K562 (cell line): ENCODE data around the gene SH3BP2. TPM values are rescaled to one million over a fixed set of nuclear protein-coding genes. Genes with fewer than 3 reads are reported as not detected.

ENCODE experiments used
- BRF1 ChIP-seq: IDR thresholded peaks from 3 replicates; pipeline ENCODE4 v1.6.1; 2011; ENCODE audit warnings: borderline replicate concordance, mild to moderate bottlenecking; ENCODE audit not compliant: insufficient read length; ENCODE audit errors: extremely low read depth
- COPS2 ChIP-seq: fragments of 450-650 bp; conservative IDR thresholded peaks from 2 replicates; pipeline ENCODE4 v1.6.1; 2016; ENCODE audit warnings: mild to moderate bottlenecking, moderate library complexity
- GATAD2B ChIP-seq: fragments of 450-650 bp; IDR thresholded peaks from 2 replicates; pipeline ENCODE4 v1.6.1; 2017; ENCODE audit warnings: mild to moderate bottlenecking, borderline replicate concordance
- GTF2A2 ChIP-seq: IDR thresholded peaks from 2 replicates; pipeline ENCODE4 v1.6.1; 2016; ENCODE audit warnings: mild to moderate bottlenecking, missing genetic modification characterization, missing compliant biosample characterization
- L3MBTL2 ChIP-seq: fragments of 450-650 bp; IDR thresholded peaks from 2 replicates; pipeline ENCODE4 v1.6.1; 2016; ENCODE audit warnings: mild to moderate bottlenecking, moderate library complexity
- MCM5 ChIP-seq: fragments of 450-650 bp; IDR thresholded peaks from 2 replicates; pipeline ENCODE4 v1.6.1; 2016; ENCODE audit warnings: low read depth
- NELFE ChIP-seq: IDR thresholded peaks from 2 replicates; pipeline ENCODE4 v1.6.1; 2011; ENCODE audit warnings: mild to moderate bottlenecking; ENCODE audit not compliant: insufficient read depth, insufficient read length
- NFE2 ChIP-seq: IDR thresholded peaks from 2 replicates; pipeline ENCODE4 v1.6.1; 2014; ENCODE audit warnings: antibody characterized with exemption, low read depth
- POLR2G ChIP-seq: fragments of 200-400 bp; formaldehyde crosslinking; IDR thresholded peaks from 2 replicates; pipeline ENCODE4 v1.6.1; 2017; ENCODE audit warnings: low read depth, mild to moderate bottlenecking, antibody characterized with exemption, low read length, moderate library complexity
- RBM39 ChIP-seq: fragments of 200-400 bp; formaldehyde crosslinking; optimal IDR thresholded peaks from 2 replicates; pipeline ENCODE3; 2018; ENCODE audit warnings: low read depth, low read length
- SP2 ChIP-seq: IDR thresholded peaks from 2 replicates; pipeline ENCODE4 v1.6.1; 2011; ENCODE audit warnings: mild to moderate bottlenecking, low read depth, low read length, moderate library complexity; ENCODE audit not compliant: poor library complexity, severe bottlenecking; ENCODE audit errors: extremely low read depth
- SRF ChIP-seq, 2 experiments: fragments of 250-450, 450-650 bp in 1 of 2; sonication (Bioruptor Pico) in 1 of 2; sonication (generic) in 1 of 2; formaldehyde crosslinking; IDR thresholded peaks; 2 replicates each; pipeline versions ENCODE4 v1.5.0 to v1.5.1; 2020 to 2022; ENCODE audit warnings: mild to moderate bottlenecking in 1 of 2, missing genetic modification reagents in 1 of 2
- ZNF239 ChIP-seq: fragments of 250-450 bp; sonication (Bioruptor Pico); IDR thresholded peaks from 2 replicates; pipeline ENCODE4 v1.4.0; 2020; ENCODE audit warnings: mild to moderate bottlenecking
- ZNF41 ChIP-seq: fragments of 250-450 bp; sonication (Bioruptor Pico); conservative IDR thresholded peaks from 2 replicates; pipeline ENCODE4 v1.4.0; 2020; ENCODE audit warnings: mild to moderate bottlenecking
- ZNF785 ChIP-seq: fragments of 250-450 bp; sonication (Bioruptor Pico); IDR thresholded peaks from 2 replicates; pipeline ENCODE4 v1.4.0; 2020; ENCODE audit warnings: mild to moderate bottlenecking
- polyA plus RNA-seq, 8 experiments: library from polyadenylated mRNA; depleted of rRNA in 4 of 8; stranded (reverse) in 5 of 8; unstranded in 3 of 8; fragments of >200 nt; fragmentation: Nextera tagmentation in 2 of 8; fragmentation: Illumina TruSeq in 1 of 8; extraction: Ambion mirVana in 2 of 8; extraction: Trizol in 1 of 8; gene quantifications; 2 replicates each; pipeline versions ENCODE4 v1.2.1 to v1.2.3, GENCODE V29; 2011 to 2014; ENCODE audit warnings: inconsistent platforms in 1 of 8, missing spikeins in 1 of 8
- total RNA-seq, 7 experiments: library from RNA; depleted of rRNA in 6 of 7; stranded (reverse); fragments of >200 nt in 6 of 7; fragmentation: Illumina TruSeq in 2 of 7; extraction: Trizol in 2 of 7; gene quantifications; 2 replicates each; pipeline versions ENCODE4 v1.2.1 to v1.2.3, GENCODE V29; 2011 to 2021; ENCODE audit warnings: low replicate concordance in 1 of 7
- TF ChIP-seq, protein P1 (sequence below): fragments of 150-350 bp; conservative IDR thresholded peaks from 2 replicates; pipeline ENCODE4 v1.6.1; 2014; ENCODE audit warnings: low read length
- TF ChIP-seq, protein P2 (sequence below): fragments of 200-800 bp; sonication (Bioruptor generic); IDR thresholded peaks from 2 replicates; pipeline ENCODE4 v1.6.1; 2017; ENCODE audit warnings: missing genetic modification characterization, missing compliant biosample characterization
- TF ChIP-seq, protein P3 (sequence below): fragments of 250-450 bp; sonication (Bioruptor Pico); IDR thresholded peaks from 2 replicates; pipeline ENCODE4 v1.5.0; 2021
- TF ChIP-seq, protein P4 (sequence below): sonication (generic); formaldehyde crosslinking; IDR thresholded peaks from 2 replicates; pipeline ENCODE4 v1.8.0; 2023; ENCODE audit warnings: mild to moderate bottlenecking, missing genetic modification reagents

The SH3BP2 gene
- total and polyA plus RNA-seq, 9 of the 15 experiments (the other 6 are each of a cell fraction or from before 2014, with no cell fraction given), result 0.34 to 16.0 (median 5.1) TPM

DNA sequence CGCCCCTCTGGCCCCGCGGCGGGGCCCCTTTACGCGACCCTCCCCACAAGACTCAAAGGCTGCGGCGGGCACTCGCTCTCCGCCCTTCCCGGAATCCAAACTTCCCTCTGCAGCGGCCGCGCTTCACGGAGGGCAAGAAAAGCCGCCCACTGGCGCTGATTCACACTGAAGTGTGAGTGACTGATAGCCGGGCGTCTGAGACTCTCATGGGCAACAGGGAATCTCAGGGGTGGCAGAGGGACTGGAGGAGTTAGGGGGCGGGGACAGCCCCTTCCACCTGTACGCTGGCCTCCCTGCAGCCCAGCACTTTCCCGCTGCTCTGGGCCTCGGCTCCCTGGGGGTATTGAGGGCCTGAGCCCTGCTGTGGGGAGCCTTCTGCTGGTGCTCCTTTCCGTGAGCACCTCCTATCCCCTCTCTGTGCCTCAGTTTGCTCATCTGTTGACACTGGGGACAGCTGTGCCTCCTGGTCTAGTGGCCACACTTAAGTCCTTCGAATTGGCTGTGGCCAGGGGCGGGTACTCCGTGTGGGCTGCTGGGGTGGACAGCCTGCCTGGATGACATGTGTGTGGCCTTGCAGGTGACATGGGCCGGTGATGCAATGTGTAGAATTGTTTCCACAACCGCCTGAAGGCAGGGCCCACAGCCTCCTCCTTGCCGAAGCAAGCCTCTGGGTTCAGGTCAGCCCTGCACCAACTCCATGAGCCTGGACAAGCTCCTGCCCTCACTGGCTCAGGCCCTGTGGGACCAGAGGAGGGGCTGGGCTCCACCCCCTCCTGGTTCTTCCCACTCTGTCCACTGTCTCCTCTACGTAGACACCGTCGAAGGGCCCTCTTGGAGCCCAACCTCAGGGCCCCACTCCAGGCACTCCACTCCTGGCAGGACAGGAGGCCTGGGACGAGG, 951 bp downstream of the SH3BP2 start (continued):
- TF ChIP-seq, protein P1, sequence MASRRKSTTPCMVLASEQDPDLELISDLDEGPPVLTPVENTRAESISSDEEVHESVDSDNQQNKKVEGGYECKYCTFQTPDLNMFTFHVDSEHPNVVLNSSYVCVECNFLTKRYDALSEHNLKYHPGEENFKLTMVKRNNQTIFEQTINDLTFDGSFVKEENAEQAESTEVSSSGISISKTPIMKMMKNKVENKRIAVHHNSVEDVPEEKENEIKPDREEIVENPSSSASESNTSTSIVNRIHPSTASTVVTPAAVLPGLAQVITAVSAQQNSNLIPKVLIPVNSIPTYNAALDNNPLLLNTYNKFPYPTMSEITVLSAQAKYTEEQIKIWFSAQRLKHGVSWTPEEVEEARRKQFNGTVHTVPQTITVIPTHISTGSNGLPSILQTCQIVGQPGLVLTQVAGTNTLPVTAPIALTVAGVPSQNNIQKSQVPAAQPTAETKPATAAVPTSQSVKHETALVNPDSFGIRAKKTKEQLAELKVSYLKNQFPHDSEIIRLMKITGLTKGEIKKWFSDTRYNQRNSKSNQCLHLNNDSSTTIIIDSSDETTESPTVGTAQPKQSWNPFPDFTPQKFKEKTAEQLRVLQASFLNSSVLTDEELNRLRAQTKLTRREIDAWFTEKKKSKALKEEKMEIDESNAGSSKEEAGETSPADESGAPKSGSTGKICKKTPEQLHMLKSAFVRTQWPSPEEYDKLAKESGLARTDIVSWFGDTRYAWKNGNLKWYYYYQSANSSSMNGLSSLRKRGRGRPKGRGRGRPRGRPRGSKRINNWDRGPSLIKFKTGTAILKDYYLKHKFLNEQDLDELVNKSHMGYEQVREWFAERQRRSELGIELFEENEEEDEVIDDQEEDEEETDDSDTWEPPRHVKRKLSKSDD, result no peak
- no peak for TF ChIP-seq ZNF239 (CRISPR knock-in tag)
- no peak for TF ChIP-seq RBM39
- TF ChIP-seq, protein P2, sequence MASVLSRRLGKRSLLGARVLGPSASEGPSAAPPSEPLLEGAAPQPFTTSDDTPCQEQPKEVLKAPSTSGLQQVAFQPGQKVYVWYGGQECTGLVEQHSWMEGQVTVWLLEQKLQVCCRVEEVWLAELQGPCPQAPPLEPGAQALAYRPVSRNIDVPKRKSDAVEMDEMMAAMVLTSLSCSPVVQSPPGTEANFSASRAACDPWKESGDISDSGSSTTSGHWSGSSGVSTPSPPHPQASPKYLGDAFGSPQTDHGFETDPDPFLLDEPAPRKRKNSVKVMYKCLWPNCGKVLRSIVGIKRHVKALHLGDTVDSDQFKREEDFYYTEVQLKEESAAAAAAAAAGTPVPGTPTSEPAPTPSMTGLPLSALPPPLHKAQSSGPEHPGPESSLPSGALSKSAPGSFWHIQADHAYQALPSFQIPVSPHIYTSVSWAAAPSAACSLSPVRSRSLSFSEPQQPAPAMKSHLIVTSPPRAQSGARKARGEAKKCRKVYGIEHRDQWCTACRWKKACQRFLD (CRISPR knock-in tag), result no peak
- TF ChIP-seq POLR2G, result peak; percentile 56
- peak; percentile 86 for TF ChIP-seq L3MBTL2
- no peak for TF ChIP-seq NELFE
- no peak for TF ChIP-seq NFE2
- TF ChIP-seq ZNF41, result no peak
- TF ChIP-seq SP2, result no peak
- TF ChIP-seq, protein P3, sequence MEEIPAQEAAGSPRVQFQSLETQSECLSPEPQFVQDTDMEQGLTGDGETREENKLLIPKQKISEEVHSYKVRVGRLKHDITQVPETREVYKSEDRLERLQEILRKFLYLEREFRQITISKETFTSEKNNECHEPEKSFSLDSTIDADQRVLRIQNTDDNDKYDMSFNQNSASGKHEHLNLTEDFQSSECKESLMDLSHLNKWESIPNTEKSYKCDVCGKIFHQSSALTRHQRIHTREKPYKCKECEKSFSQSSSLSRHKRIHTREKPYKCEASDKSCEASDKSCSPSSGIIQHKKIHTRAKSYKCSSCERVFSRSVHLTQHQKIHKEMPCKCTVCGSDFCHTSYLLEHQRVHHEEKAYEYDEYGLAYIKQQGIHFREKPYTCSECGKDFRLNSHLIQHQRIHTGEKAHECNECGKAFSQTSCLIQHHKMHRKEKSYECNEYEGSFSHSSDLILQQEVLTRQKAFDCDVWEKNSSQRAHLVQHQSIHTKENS, result no peak
- no peak for TF ChIP-seq GATAD2B
- no peak for TF ChIP-seq ZNF785 (CRISPR knock-in tag)
- no peak for TF ChIP-seq GTF2A2 (tag)
- no peak for TF ChIP-seq MCM5
- TF ChIP-seq COPS2, result no peak
- TF ChIP-seq BRF1, result no peak
- TF ChIP-seq, protein P4, sequence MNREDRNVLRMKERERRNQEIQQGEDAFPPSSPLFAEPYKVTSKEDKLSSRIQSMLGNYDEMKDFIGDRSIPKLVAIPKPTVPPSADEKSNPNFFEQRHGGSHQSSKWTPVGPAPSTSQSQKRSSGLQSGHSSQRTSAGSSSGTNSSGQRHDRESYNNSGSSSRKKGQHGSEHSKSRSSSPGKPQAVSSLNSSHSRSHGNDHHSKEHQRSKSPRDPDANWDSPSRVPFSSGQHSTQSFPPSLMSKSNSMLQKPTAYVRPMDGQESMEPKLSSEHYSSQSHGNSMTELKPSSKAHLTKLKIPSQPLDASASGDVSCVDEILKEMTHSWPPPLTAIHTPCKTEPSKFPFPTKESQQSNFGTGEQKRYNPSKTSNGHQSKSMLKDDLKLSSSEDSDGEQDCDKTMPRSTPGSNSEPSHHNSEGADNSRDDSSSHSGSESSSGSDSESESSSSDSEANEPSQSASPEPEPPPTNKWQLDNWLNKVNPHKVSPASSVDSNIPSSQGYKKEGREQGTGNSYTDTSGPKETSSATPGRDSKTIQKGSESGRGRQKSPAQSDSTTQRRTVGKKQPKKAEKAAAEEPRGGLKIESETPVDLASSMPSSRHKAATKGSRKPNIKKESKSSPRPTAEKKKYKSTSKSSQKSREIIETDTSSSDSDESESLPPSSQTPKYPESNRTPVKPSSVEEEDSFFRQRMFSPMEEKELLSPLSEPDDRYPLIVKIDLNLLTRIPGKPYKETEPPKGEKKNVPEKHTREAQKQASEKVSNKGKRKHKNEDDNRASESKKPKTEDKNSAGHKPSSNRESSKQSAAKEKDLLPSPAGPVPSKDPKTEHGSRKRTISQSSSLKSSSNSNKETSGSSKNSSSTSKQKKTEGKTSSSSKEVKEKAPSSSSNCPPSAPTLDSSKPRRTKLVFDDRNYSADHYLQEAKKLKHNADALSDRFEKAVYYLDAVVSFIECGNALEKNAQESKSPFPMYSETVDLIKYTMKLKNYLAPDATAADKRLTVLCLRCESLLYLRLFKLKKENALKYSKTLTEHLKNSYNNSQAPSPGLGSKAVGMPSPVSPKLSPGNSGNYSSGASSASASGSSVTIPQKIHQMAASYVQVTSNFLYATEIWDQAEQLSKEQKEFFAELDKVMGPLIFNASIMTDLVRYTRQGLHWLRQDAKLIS (CRISPR knock-in tag), result no peak
- no peak for TF ChIP-seq SRF (CRISPR knock-in tag; IDR thresholded peaks at IDR 0.05)
